Activated naive CD4-positive, alpha-beta T cell treated with anti-CD3 and anti-CD28 coated beads, Interleukin-2, amount 10 ng/mL, durations not matched to agents 7 days and 5 days (primary cell): ENCODE data around the gene BIN2.
"Not testable (repeated sequence)": the region's sequence is repeated elsewhere in the genome, so short reads cannot be mapped to it uniquely, and the experiment has no call there.

ENCODE experiments used
- CTCF ChIA-PET: fragments of 350-600 bp; sonication (Branson Sonifier 250); formaldehyde crosslinking; loops from one replicate; lab custom pipeline; 2021; ENCODE audit warnings: antibody characterized with exemption; lab: Charles Lee
- DNase-seq: peaks from one replicate; pipeline ENCODE4 v3.0.0-alpha.2; 2020
- H3K27ac Mint-ChIP-seq: one replicate; pipeline ENCODE4 v1.8.0; 2021; ENCODE audit warnings: mild to moderate bottlenecking, moderate library complexity, mixed read lengths
- H3K27me3 Mint-ChIP-seq: one replicate; pipeline ENCODE4 v1.8.0; 2021; ENCODE audit warnings: mild to moderate bottlenecking, mixed read lengths
- H3K36me3 Mint-ChIP-seq: one replicate; pipeline ENCODE4 v1.8.0; 2021; ENCODE audit warnings: mixed read lengths
- H3K4me1 Mint-ChIP-seq: one replicate; pipeline ENCODE4 v1.8.0; 2021; ENCODE audit warnings: mixed read lengths
- H3K4me3 Mint-ChIP-seq: one replicate; pipeline ENCODE4 v1.8.0; 2021; ENCODE audit warnings: mild to moderate bottlenecking, moderate library complexity, mixed read lengths
- H3K9me3 Mint-ChIP-seq: one replicate; pipeline ENCODE4 v1.8.0; 2021; ENCODE audit warnings: mixed read lengths

Gene BIN2

DNA sequence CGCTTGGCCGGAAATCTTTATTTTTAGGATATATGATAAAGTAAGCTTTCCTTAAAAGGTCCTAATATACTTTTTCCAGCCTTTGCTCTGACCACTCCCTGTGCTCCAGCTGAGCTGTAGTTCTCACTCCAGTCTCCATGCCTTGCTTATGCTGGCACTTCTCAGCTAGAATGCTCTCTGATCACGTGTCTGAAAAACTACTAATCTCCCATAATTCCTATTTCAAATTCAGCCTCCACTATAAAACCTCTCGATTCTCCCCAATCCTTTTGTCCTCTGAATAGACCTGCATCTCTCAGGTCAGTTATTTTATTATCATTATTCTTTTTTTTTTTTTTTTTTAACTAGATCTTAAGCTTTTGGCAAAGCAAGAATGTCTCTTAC is 3.7 kb downstream of the BIN2 start:
- H3K36me3 Mint-ChIP-seq: peaks cover 69% of the 10 kb centered on the region

DNA sequence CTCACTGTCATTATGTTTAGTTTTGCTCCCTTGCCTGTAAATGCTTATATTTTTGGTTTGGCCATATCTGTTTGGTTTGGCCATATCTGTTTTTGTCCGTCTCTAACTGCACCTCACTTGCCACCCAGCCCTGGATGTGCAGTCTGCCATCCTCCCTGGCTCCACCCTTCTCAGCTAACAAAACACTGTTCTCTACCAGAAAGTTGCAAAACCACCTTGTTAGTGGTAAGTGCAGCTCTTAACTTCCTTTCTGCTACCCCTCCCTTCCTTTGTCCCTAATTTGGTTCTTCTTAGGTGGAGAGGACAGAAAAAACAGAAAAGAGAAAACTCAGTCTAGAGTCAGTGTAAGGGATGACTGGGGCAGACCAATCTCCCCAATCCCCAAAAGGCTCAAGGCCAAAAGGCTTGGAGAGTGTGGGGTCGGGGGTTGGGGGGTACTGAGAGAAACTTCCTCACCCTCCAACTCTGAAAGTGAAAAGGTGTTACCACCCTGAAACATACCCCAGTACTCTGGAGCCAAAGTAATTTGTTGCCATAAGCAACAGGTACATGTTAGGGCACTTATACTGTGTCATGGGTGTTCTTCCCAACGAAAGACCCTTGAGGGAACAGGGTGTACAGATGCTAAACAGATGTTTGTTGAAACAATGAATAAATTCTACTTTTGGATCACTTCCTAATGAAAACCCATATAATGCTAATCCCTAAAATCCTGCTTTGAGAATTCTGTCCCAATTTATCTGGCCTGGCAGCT is 5.0 kb downstream of the BIN2 start:
- Mint-ChIP-seq H3K27ac (peak overlapping the region; percentile 94), H3K27me3 (no peaks in the 10 kb centered on the region), H3K4me1 (peaks cover 78% of the 10 kb centered on the region), H3K4me3 (peak overlapping the region; percentile 98), H3K36me3 (peaks cover 69% of the 10 kb centered on the region), H3K9me3 (no peaks in the 10 kb centered on the region)
- DNase-seq: peak; percentile 71
- CTCF ChIA-PET: interaction anchor here (2.5 to 7.9 kb wide), 2 partner anchors 23 to 49 kb away, joined by 7 to 50 read pairs; partner anchors contain the start of gene SMAGP

More for the DNA sequence above, 3.7 kb downstream of the BIN2 start:
- CTCF ChIA-PET: interaction anchor here (0.6 to 7.9 kb wide), 3 partner anchors 11 to 555 kb away, joined by 3 to 50 read pairs (median 4); no protein-coding TSS in a partner anchor
- Mint-ChIP-seq H3K27me3 (no peaks in the 10 kb centered on the region), H3K27ac (peak overlapping the region; percentile 94), H3K9me3 (peaks cover 3% of the 10 kb centered on the region), H3K4me1 (peaks cover 87% of the 10 kb centered on the region), H3K4me3 (peak overlapping the region; percentile 98)
- no peak for DNase-seq

DNA sequence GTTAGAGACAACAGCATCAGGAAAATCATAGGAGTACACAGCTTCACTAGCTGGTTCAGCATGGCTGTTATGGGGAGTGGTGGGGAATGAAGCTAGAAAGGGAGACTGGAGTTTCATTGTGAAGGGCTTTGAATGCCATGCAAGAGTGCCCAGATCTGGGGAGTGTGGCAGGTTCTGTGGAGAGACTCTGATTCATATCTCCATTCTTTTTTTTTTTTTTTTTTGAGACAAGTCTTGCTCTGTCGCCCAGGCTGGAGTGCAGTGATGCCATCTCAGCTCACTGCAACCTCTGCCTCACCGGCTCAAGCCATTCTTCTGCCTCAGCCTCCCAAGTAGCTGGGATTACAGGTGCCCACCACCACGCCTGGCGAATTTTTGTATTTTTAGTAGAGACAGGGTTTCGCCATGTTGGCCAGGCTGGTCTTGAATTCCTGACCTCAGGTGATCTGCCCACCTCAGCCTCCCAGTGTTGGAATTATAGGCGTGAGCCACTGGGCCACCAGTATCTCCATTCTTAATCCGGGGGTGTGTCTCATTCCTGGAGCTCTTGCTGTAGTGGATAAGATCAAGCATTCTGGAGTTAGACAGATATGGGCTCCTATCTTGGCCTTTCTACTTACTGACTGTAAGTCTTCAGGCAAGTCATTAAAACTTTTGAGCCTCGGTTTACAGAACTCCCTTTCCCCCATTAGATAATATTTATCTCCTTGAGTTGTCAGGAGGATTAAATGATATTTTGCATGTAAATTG is 5.7 kb downstream of the BIN2 start:
- CTCF ChIA-PET: interaction anchor here (2.5 to 7.9 kb wide), 2 partner anchors 23 to 48 kb away, joined by 7 to 50 read pairs; partner anchors contain the start of gene SMAGP
- Mint-ChIP-seq H3K4me1 (peaks cover 78% of the 10 kb centered on the region), H3K4me3 (peak overlapping the region; percentile 98), H3K36me3 (peaks cover 69% of the 10 kb centered on the region), H3K27ac (peak overlapping the region; percentile 94)
- not testable (repeated sequence) for H3K9me3 Mint-ChIP-seq, H3K27me3 Mint-ChIP-seq, DNase-seq

DNA sequence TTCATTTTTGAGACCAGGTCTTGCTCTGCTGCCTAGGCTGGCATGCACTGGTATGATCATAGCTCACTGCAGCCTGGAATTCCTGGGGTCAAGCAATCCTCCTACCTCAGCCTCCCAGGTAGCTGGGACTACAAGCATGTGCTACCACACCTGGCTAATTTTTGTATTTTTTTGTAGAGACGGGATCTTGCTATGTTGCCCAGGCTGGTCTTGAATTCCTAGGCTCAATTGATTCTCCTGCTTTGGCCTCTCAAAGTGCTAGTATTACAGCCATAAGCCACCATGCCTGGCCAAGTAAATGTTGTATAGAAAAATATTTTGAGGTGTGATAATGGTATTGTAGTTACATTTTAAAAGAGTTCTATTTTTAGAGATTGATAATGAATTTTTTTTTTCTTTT is 12.6 kb downstream of the BIN2 start:
- Mint-ChIP-seq H3K36me3 (peaks cover 60% of the 10 kb centered on the region), H3K27me3 (no peaks in the 10 kb centered on the region), H3K9me3 (no peaks in the 10 kb centered on the region), H3K4me1 (peaks cover 52% of the 10 kb centered on the region), H3K27ac (no peak overlapping the region), H3K4me3 (no peak overlapping the region)
- no peak for DNase-seq
- CTCF ChIA-PET: interaction anchor here (2.2 kb wide), 1 partner anchor 30 kb away, joined by 13 read pairs; no protein-coding TSS in a partner anchor

DNA sequence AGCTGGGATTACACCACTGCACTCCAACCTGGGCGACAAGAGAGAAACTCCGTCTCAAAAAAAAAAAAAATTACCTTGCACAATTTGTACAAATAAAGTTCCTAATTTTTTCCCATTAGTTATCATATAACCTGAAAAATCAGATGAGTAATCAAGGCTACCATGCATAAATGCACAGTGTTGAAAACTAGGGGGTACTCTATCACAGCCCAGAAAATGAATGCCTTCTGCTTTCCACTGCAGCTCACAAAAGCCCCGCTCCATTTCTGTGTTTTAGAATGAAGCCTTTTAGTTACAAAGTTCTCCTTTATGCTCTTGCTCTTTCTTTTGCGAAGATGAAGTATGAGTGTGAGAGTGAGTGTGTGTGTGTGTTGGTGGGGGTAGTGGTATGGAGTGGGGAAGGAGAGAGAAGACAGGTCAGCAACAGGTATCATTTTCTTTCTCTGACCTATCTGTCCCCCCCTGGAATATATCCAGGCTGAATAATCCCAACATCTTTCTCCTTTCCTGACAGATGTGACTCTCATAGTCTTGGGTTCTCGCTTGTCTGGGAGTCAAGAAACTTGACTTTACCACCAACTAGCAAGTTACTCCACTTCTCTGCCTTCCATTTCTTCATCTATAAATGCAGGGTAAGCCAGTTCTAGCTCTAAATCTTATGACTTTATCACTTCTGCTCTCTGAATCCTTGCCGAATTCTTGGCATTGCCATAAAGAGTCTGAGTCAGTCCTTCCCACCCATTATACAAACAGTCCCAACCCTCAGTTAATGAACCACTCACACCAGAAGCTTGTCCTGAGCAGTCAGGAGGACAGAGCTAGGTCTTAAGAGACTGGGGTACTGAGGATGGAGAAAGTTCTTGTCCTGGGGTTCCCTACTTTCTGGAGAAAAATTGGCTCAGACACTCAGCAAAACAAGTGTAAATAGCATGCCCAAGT is 16.1 kb downstream of the BIN2 start:
- Mint-ChIP-seq H3K9me3 (no peaks in the 10 kb centered on the region), H3K4me3 (no peak overlapping the region), H3K27me3 (no peaks in the 10 kb centered on the region), H3K4me1 (peaks cover 39% of the 10 kb centered on the region), H3K27ac (no peak overlapping the region), H3K36me3 (peaks cover 64% of the 10 kb centered on the region)
- no peak for DNase-seq
- CTCF ChIA-PET: interaction anchor here (0.9 kb wide), 1 partner anchor 33 kb away, joined by 4 read pairs; no protein-coding TSS in a partner anchor

DNA sequence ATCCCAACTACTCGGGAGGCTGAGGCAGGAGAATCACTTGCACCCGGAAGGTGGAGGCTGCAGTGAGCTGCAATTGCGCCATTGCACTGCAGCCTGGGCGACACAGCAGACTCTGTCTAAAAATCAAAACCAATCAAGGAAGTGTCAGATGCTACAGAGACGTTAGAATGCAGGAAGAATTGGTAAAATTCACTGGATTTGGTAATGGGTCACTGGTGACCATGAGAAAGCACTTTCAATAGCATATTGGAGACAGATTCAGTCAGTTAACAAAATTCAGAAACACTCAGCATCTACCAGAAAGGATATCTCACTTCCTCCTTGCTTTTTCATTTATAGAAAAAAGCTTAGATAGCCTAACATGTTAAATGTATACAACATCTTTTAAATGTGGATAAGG is 17.5 kb downstream of the BIN2 start:
- DNase-seq: no peak
- H3K27ac Mint-ChIP-seq: no peak overlapping the region
- no peak overlapping the region for H3K4me3 Mint-ChIP-seq
- peaks cover 67% of the 10 kb centered on the region for H3K36me3 Mint-ChIP-seq
- H3K27me3 Mint-ChIP-seq: no peaks in the 10 kb centered on the region
- CTCF ChIA-PET: no interaction called here
- H3K9me3 Mint-ChIP-seq: no peaks in the 10 kb centered on the region
- peaks cover 30% of the 10 kb centered on the region for H3K4me1 Mint-ChIP-seq

DNA sequence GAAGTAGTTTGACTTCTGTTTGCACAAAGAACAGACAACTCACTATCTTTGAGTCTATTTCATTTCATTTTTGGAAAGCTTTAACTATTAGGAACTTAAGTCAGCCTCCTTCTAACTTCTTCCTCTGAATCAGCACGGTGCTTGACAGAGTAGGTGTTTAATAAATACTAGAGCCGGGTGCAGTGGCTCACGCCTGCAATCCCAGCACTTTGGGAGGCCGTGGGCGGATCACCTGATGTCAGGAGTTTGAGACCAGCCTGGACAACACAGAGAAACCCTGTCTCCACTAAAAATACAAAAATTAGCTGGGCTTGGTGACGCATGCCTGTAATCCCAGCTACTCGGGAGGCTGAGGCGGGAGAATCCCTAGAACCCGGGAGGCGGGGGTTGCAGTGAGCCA is 23.2 kb downstream of the BIN2 start:
- H3K36me3 Mint-ChIP-seq: peaks cover 58% of the 10 kb centered on the region
- CTCF ChIA-PET: interaction anchor here (0.8 kb wide), 1 partner anchor 41 kb away, joined by 3 read pairs; no protein-coding TSS in a partner anchor
- not testable (repeated sequence) for H3K9me3 Mint-ChIP-seq

DNA sequence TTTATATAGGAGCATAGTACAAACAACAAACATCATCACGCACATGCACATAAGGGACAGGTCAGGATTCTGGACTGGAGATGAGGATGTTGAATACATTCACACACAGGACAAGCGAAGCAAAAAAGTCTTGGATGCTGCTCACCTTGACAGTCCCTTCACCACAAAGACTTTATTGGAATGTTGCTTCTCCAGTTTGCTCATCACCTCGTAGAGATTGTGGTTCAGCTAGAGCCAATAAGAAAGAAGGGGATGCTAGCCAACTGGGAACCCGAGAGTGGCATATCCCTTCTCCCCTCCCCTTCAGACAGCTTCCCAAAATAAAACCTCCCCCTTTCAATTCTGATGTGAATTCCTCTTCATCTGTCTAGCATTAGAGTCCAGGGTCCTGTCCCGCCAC is 28.3 kb downstream of the BIN2 start:
- Mint-ChIP-seq H3K9me3 (no peaks in the 10 kb centered on the region), H3K27me3 (no peaks in the 10 kb centered on the region), H3K36me3 (peaks cover 51% of the 10 kb centered on the region), H3K4me1 (peaks cover 11% of the 10 kb centered on the region), H3K27ac (no peak overlapping the region), H3K4me3 (no peak overlapping the region)
- no peak for DNase-seq
- CTCF ChIA-PET: no interaction called here

More for the DNA sequence above, 23.2 kb downstream of the BIN2 start:
- DNase-seq, H3K27me3 Mint-ChIP-seq, H3K4me3 Mint-ChIP-seq, H3K27ac Mint-ChIP-seq, H3K4me1 Mint-ChIP-seq: not testable (repeated sequence)

DNA sequence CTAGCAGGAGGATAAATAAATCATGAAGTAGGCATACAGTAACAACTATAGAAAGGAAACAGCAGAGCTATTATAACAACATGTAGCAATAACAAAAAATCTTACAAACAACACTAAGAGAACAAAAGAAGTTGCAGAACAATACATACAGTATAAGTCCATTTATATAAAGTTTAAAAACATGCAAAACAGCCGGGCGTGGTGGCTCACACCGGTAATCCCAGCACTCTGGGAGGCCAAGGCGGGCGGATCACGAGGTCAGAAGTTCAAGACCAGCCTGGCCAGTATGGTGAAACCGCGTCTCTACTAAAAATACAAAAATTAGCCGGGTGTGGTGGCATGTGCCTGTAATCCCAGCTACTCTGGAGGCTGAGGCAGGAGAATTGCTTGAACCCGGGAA is 29.9 kb downstream of the BIN2 start:
- CTCF ChIA-PET: interaction anchor here (1.0 kb wide), 1 partner anchor 47 kb away, joined by 4 read pairs; no protein-coding TSS in a partner anchor

DNA sequence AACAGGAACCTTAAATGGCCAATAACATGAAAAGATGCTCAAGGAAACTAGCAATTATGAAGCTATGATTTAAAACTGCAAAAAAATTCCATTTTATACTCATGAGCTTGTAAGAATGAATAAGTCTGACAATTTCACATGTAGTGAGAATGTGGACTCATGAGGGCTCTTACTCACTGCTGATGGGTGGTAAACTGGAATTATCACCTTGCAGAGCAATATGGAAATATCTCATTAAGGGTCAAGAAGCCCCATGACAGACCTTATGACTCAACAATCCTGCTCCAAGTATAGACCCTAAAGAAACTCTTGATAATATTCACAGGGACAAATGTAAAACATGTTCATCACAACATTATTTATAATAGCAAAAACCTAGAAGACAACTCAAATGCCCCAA is 30.3 kb downstream of the BIN2 start:
- H3K36me3 Mint-ChIP-seq: peaks cover 49% of the 10 kb centered on the region
- peaks cover 11% of the 10 kb centered on the region for H3K4me1 Mint-ChIP-seq
- H3K27ac Mint-ChIP-seq: no peak overlapping the region
- no peak for DNase-seq
- no peak overlapping the region for H3K4me3 Mint-ChIP-seq
- CTCF ChIA-PET: no interaction called here
- no peaks in the 10 kb centered on the region for H3K9me3 Mint-ChIP-seq
- H3K27me3 Mint-ChIP-seq: no peaks in the 10 kb centered on the region

More for the DNA sequence above, 29.9 kb downstream of the BIN2 start:
- not testable (repeated sequence) for DNase-seq, H3K27me3 Mint-ChIP-seq, H3K27ac Mint-ChIP-seq, H3K9me3 Mint-ChIP-seq, H3K4me3 Mint-ChIP-seq
- Mint-ChIP-seq H3K4me1 (peaks cover 11% of the 10 kb centered on the region), H3K36me3 (peaks cover 51% of the 10 kb centered on the region)

DNA sequence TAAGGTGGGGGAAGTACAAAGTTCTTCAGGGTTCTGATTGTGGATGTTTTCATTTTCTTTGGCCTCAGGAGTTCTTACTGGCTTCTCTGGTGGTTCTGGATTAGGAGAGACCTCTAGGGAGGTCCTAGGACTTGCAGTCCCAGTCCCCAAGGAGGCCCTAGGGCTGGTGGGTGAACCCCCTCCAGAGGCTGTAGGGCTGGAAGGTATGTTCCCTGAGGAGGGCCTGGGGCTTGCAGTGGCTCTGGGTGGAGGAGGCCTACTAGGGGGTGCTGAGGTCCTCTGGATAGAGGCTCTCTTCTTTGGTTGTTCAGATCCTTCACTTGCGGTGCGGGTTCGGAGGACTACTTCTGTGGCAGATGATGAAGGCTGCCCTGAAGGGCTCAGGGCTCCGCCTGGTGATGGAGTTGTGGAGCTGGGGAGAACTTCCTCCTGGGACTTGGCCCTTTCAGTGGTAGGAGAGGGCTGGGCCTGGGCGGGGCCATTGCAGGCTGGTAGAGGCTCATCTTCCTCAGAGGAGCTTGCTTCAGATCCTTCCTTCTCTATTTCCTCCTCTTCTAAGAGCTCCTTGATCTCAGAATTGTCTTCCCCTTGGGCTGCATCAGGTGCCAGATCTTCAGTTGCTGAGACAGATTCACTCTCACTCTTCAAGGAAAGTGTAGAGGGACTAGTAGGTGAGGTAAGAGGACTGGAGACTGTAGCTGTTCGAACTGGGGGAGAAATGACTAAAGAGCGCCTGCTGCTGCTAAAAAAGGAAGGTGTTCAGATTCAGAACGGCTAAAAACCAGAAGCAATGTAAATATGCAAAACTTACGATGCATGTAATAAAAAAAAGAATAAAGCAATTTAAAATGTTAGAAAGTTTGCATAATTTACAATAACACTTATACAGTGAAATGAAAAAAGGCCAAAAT is 32.1 kb downstream of the BIN2 start:
- not testable (repeated sequence) for H3K4me3 Mint-ChIP-seq, H3K9me3 Mint-ChIP-seq, DNase-seq, H3K27me3 Mint-ChIP-seq
- H3K4me1 Mint-ChIP-seq: peaks cover 11% of the 10 kb centered on the region
- CTCF ChIA-PET: interaction anchor here (0.6 to 0.8 kb wide), 3 partner anchors 31 to 75 kb away, joined by 3 to 5 read pairs (median 3); no protein-coding TSS in a partner anchor
- H3K27ac Mint-ChIP-seq: peak overlapping the region; percentile 46
- peaks cover 53% of the 10 kb centered on the region for H3K36me3 Mint-ChIP-seq

DNA sequence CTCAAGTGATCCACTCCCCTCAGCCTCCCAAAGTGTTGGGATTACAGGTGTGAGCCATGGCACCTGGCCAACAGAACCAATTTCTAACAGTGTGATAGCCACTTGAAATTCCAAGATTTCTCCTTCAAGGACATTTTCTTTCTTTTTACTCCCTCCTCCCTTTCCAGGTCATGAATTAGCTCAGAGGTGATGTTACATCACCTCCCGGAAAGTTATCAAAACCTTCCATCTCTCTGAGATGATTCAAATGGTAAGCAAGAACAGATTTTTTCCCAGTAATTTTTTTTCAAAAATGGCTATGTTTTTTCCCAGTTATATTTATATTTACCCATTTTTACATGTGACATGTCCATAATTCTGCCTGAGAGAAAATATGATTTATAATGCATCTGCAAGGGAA is 38.1 kb downstream of the BIN2 start:
- H3K4me1 Mint-ChIP-seq: peaks cover 5% of the 10 kb centered on the region
- H3K4me3 Mint-ChIP-seq: no peak overlapping the region
- no peaks in the 10 kb centered on the region for H3K27me3 Mint-ChIP-seq
- H3K9me3 Mint-ChIP-seq: no peaks in the 10 kb centered on the region
- DNase-seq: no peak
- H3K27ac Mint-ChIP-seq: no peak overlapping the region
- CTCF ChIA-PET: interaction anchor here (1.6 kb wide), 1 partner anchor 10 kb away, joined by 5 read pairs; no protein-coding TSS in a partner anchor
- H3K36me3 Mint-ChIP-seq: peaks cover 45% of the 10 kb centered on the region
